Measurements from ENCODE around the gene MALT1. TPM values are rescaled to one million over a fixed set of nuclear protein-coding genes. Genes with fewer than 3 reads are reported as not detected.

The MALT1 gene
- total and polyA plus RNA-seq, 2 experiments from 2014 or later, result 14.9 to 35.9 TPM

DNA sequence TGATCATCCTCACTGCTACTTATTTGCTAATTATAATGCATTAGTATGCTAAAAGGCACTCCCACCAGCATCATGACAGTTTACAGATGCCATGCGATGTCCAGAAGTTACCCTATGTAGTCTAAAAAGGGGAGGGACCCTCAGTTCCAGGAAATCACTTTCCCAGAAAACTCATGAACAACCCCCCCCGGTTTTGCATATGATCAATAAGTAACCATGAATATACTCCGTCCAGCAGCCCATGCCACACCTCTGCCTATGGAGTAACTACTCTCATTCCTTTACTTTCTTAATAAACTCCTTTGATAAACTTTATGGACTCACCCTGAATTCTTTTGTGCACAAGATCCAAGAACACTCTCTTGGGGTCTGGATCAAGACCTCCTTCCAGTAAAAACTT is 86.8 kb downstream of the MALT1 start:
- 75% methylated on average over 3 of the region's 3 CpGs for WGBS (ENCODE audit: low lambda C conversion rate, missing lambda C conversion rate)
- Histone ChIP-seq H3K9me2 (replicated peaks; ENCODE audit: insufficient read depth) (no peaks in the 10 kb centered on the region), H3K36me3 (replicated peaks; ENCODE audit: insufficient read depth, low read depth) (no peaks in the 10 kb centered on the region), H3K4me3 (no peak overlapping the region), H3K9me3 (ENCODE audit: low read depth) (no peaks in the 10 kb centered on the region), H3K4me1 (ENCODE audit: insufficient read depth) (no peaks in the 10 kb centered on the region), H4K20me1 (ENCODE audit: insufficient read depth, poor library complexity, severe bottlenecking) (no peaks in the 10 kb centered on the region), H3K27me3 (no peaks in the 10 kb centered on the region), H3K27ac (no peak overlapping the region), H3K4me2 (no peak overlapping the region), H2AFZ (no peak overlapping the region), H3K79me2 (no peaks in the 10 kb centered on the region)
- no peak for TF ChIP-seq EZH2phosphoT487 (IDR thresholded peaks at IDR 0.05; ENCODE audit: low read depth, severe bottlenecking, unreplicated experiment)
- TF ChIP-seq EZH2 (IDR thresholded peaks at IDR 0.05; ENCODE audit: borderline replicate concordance), result no peak
- TF ChIP-seq, protein P1, sequence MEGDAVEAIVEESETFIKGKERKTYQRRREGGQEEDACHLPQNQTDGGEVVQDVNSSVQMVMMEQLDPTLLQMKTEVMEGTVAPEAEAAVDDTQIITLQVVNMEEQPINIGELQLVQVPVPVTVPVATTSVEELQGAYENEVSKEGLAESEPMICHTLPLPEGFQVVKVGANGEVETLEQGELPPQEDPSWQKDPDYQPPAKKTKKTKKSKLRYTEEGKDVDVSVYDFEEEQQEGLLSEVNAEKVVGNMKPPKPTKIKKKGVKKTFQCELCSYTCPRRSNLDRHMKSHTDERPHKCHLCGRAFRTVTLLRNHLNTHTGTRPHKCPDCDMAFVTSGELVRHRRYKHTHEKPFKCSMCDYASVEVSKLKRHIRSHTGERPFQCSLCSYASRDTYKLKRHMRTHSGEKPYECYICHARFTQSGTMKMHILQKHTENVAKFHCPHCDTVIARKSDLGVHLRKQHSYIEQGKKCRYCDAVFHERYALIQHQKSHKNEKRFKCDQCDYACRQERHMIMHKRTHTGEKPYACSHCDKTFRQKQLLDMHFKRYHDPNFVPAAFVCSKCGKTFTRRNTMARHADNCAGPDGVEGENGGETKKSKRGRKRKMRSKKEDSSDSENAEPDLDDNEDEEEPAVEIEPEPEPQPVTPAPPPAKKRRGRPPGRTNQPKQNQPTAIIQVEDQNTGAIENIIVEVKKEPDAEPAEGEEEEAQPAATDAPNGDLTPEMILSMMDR (IDR thresholded peaks at IDR 0.05; ENCODE audit: poor library complexity), result no peak
- DNase-seq (ENCODE audit: low spot score), result no peak

DNA sequence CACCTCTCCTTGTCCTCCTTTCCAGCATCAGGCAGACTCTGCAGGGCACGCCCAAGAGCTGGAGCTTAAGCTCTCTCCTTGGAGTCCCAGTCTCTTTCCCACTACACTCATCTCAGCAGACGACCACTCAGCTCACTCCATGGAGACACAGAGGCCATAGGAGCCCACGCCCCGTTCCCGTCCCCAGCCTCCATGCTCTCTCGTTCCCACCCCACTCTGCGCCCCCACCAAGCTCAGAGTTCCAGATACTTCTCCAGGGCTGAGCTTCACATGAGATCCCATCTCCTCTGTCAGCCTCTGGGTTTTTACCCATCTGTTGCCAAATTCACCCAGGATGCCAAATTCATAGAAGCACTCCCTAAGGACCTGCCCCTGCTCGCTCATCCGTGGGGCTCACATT is 87.3 kb downstream of the MALT1 start:
- no peak overlapping the region for H2AFZ ChIP-seq
- TF ChIP-seq EZH2phosphoT487 (IDR thresholded peaks at IDR 0.05; ENCODE audit: low read depth, severe bottlenecking, unreplicated experiment) (no peak), EZH2 (IDR thresholded peaks at IDR 0.05; ENCODE audit: borderline replicate concordance) (no peak)
- TF ChIP-seq, protein P1 (IDR thresholded peaks at IDR 0.05; ENCODE audit: poor library complexity), result no peak
- H3K36me3 ChIP-seq (replicated peaks; ENCODE audit: insufficient read depth, low read depth), result no peaks in the 10 kb centered on the region
- no peaks in the 10 kb centered on the region for H4K20me1 ChIP-seq (ENCODE audit: insufficient read depth, poor library complexity, severe bottlenecking)
- no peaks in the 10 kb centered on the region for H3K79me2 ChIP-seq
- no peaks in the 10 kb centered on the region for H3K27me3 ChIP-seq
- H3K9me3 ChIP-seq (ENCODE audit: low read depth), result no peaks in the 10 kb centered on the region
- no peak for DNase-seq (ENCODE audit: low spot score)
- no peak overlapping the region for H3K4me2 ChIP-seq
- WGBS (ENCODE audit: low lambda C conversion rate, missing lambda C conversion rate), result 86% methylated on average over 9 of the region's 9 CpGs
- H3K4me3 ChIP-seq, result no peak overlapping the region
- no peak overlapping the region for H3K27ac ChIP-seq
- H3K9me2 ChIP-seq (replicated peaks; ENCODE audit: insufficient read depth), result no peaks in the 10 kb centered on the region
- H3K4me1 ChIP-seq (ENCODE audit: insufficient read depth), result no peaks in the 10 kb centered on the region

DNA sequence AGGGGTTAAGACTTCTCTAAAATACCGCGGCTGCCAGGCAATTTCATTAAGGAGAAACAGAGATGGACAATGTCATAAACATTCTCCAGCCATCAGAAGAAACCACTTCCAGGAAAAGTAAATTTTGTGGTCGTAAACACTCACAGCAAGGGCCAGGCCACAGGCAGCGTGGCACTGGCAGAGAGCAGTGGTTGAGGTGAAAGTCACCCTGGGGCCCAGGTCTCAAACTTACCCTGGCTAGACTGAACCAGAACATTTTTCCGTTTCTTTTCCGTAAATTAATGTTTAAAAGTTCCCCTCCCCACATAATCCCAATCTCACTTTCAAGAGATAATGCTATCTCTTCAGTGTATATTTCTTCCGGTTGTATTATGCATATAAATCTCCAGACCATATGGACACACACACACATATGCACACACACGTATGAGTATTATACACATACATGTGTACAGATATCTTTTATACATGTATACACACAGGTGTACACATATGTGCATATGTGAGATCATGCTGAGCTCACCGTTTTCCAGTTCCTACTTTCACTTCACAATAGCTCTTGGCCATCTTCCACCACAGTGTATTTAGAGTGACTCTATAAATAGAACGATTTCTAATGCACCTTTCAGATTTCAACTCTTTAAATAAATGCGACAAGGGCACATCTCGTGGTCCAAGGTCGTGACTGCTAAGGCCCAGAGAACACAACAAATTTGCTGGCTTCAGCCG is 90.1 kb downstream of the MALT1 start:
- no peaks in the 10 kb centered on the region for H3K27me3 ChIP-seq
- H3K9me3 ChIP-seq (ENCODE audit: low read depth), result no peaks in the 10 kb centered on the region
- H3K79me2 ChIP-seq, result no peaks in the 10 kb centered on the region
- no peaks in the 10 kb centered on the region for H3K36me3 ChIP-seq (replicated peaks; ENCODE audit: insufficient read depth, low read depth)
- TF ChIP-seq, protein P1 (IDR thresholded peaks at IDR 0.05; ENCODE audit: poor library complexity), result no peak
- no peak for TF ChIP-seq EZH2 (IDR thresholded peaks at IDR 0.05; ENCODE audit: borderline replicate concordance)
- TF ChIP-seq EZH2phosphoT487 (IDR thresholded peaks at IDR 0.05; ENCODE audit: low read depth, severe bottlenecking, unreplicated experiment), result no peak
- no peak for DNase-seq (ENCODE audit: low spot score)
- 68% methylated on average over 14 of the region's 14 CpGs for WGBS (ENCODE audit: low lambda C conversion rate, missing lambda C conversion rate)
- no peak overlapping the region for H2AFZ ChIP-seq
- no peaks in the 10 kb centered on the region for H3K4me1 ChIP-seq (ENCODE audit: insufficient read depth)
- H3K4me3 ChIP-seq, result no peak overlapping the region
- no peak overlapping the region for H3K4me2 ChIP-seq
- no peaks in the 10 kb centered on the region for H4K20me1 ChIP-seq (ENCODE audit: insufficient read depth, poor library complexity, severe bottlenecking)
- H3K27ac ChIP-seq, result no peak overlapping the region
- H3K9me2 ChIP-seq (replicated peaks; ENCODE audit: insufficient read depth), result no peaks in the 10 kb centered on the region

All from hepatocyte (in vitro differentiated cells).